Muscle layer of colon (tissue), 2 donors: Measurements from ENCODE around the gene KAT5.
"Not testable (repeated sequence)": the region's sequence is repeated elsewhere in the genome, so short reads cannot be mapped to it uniquely, and the experiment has no call there.

ENCODE experiments used
- H3K27ac ChIP-seq: one replicate; pipeline ENCODE4 v1.7.0; 2013; ENCODE audit warnings: low read depth, mild to moderate bottlenecking, low read length, moderate library complexity
- H3K27me3 ChIP-seq, 2 donors: one replicate each; pipeline ENCODE4 v1.7.0; 2013; ENCODE audit warnings: low read length in 2 of 2, mild to moderate bottlenecking in 2 of 2; ENCODE audit not compliant: insufficient read depth in 2 of 2, control insufficient read depth in 1 of 2
- H3K36me3 ChIP-seq: one replicate; pipeline ENCODE4 v1.7.0; 2013; ENCODE audit warnings: mild to moderate bottlenecking, low read length; ENCODE audit not compliant: insufficient read depth
- H3K4me1 ChIP-seq: one replicate; pipeline ENCODE4 v1.7.0; 2013; ENCODE audit warnings: mild to moderate bottlenecking, low read length; ENCODE audit not compliant: insufficient read depth
- H3K4me3 ChIP-seq, 2 donors: one replicate each; pipeline ENCODE4 v1.7.0; 2013; ENCODE audit warnings: low read length in 2 of 2, low read depth in 1 of 2, mild to moderate bottlenecking in 1 of 2, moderate library complexity in 1 of 2
- H3K9ac ChIP-seq: one replicate; pipeline ENCODE4 v1.7.0; 2013; ENCODE audit warnings: low read length
- H3K9me3 ChIP-seq: one replicate; pipeline ENCODE4 v1.7.0; 2013; ENCODE audit warnings: mild to moderate bottlenecking, low read length
- donor health status: abdominal sarcoma.
- donor health status: Adenocarcinoma of cecum.

Gene KAT5

DNA sequence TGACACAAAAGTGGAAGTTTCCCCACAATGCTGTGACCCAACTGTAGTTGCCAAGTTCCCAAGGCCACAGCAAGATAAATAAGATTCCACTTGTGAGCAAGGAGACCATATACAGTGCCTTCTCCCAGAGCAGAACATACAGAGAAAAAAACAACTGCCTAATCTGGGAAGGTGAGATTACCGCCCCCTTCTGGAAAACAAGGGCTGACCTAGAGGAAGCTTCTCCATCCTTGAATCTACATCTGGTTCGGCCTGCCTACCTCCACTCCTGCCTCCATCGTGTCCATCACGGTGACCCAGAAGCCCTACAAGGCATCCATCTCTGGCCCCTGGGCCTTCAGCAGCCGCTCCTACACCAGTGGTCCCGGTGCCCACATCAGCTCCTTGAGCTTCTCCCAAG is 14.6 kb downstream of the KAT5 start:
- Histone ChIP-seq H3K27me3 (no peaks in the 10 kb centered on the region), H3K4me3 (no peak overlapping the region), H3K27ac (no peak overlapping the region), H3K9ac (no peak overlapping the region), H3K9me3 (no peaks in the 10 kb centered on the region), H3K4me1 (no peaks in the 10 kb centered on the region), H3K36me3 (no peaks in the 10 kb centered on the region)

DNA sequence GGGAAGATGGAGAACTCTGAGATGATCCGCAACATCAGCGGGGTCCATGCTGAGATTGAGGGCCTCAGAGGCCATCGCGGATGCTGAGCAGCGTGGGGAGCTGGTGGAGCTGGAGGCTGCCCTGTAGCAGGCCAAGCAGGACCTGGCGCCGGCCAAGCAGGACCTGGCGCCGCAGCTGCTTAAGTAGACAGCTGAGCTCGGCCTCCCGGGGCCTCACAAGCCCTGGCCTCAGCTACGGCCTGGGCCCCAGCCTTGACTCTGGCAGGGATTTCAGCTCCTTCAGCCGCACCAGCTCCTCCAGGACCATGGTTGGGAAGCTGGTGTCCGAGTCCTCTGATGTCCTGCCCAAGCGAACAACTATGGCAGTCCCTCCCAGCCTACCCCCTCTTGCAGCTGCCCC is 15.8 kb downstream of the KAT5 start:
- Histone ChIP-seq H3K27me3 (no peaks in the 10 kb centered on the region), H3K9me3 (no peaks in the 10 kb centered on the region), H3K36me3 (no peaks in the 10 kb centered on the region), H3K4me1 (no peaks in the 10 kb centered on the region), H3K27ac (no peak overlapping the region), H3K4me3 (no peak overlapping the region), H3K9ac (no peak overlapping the region)

DNA sequence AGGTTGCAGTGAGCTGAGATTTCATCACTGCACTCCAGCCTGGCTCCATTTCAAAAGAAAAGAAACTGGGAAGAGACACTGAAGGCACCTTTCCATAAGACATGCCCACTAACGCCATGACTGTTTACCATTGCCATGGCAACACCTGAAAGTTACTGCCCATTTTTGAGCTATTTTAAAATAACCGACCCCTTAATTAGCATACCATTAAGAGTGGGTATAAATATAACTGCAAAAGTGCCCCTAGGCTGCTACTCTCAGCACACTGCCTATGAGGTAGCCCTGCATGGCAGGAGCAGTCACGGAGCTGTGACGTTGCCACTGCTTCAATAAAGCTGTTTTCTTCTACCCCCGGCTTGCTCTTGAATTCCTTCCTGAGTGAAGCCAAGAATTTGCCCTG is 18.4 kb downstream of the KAT5 start:
- no peaks in the 10 kb centered on the region for H3K27me3 ChIP-seq
- H3K4me1 ChIP-seq: no peaks in the 10 kb centered on the region
- H3K27ac ChIP-seq: no peak overlapping the region
- H3K9ac ChIP-seq: no peak overlapping the region
- H3K4me3 ChIP-seq: no peak overlapping the region
- H3K9me3 ChIP-seq: no peaks in the 10 kb centered on the region
- no peaks in the 10 kb centered on the region for H3K36me3 ChIP-seq

DNA sequence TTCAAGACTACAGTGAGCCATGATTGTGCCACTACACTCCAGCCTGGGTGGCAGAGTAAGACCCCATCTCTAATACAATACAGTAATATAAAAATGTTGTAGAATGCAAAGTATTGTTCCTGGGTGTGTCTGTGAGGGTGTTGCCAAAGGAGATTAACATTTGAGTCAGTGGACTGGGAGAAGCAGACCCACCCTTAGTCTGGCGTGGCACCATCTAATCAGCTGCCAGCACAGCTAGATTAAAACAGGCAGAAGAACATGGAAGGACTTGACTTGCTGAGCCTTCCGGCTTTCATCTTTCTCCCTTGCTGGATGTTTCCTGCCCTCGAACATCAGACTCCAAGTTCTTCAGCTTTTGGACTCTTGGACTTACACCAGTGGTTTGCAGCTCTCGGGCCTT is 23.1 kb downstream of the KAT5 start:
- H3K27me3 ChIP-seq, H3K9me3 ChIP-seq, H3K36me3 ChIP-seq, H3K4me3 ChIP-seq, H3K9ac ChIP-seq, H3K4me1 ChIP-seq, H3K27ac ChIP-seq: not testable (repeated sequence)

DNA sequence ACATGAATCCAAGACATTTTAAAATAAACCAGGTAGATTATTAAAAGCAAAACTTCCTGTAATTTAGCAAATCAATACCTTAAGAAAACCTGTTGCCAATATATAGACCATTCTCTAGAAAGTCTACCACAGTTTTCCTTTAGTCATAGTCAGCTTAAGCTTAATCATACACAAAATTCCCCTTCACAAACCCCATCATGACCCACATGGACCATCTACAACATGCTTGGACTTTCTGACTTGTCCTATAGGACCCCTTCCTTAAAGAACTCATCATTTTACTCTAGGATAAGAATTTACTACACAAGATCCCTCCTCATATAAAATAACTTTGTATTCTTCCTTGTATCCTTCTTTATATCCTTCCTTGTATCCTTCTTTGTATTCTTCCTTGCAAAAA is 24.8 kb downstream of the KAT5 start:
- no peaks in the 10 kb centered on the region for H3K4me1 ChIP-seq

DNA sequence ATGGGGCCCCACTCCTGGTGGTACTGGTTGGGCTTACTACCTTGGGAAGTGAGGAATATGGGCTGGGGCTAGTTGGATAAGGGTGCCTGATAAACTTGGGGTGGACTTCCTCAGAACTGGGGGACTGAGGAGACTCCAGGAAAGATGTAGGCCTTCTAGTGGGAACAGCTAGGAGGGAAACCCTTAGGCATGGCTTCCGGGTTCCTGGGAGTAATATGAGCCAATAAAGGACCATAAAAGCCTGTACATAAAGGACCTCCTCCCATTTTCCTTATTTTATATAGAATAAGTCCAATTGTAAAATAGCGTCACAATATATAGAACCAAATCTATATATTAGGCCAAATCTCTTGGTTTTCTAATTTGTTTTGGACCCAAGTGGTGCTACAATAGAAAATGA is 27.0 kb downstream of the KAT5 start:
- Histone ChIP-seq H3K4me3 (no peak overlapping the region), H3K27me3 (no peaks in the 10 kb centered on the region), H3K4me1 (no peaks in the 10 kb centered on the region), H3K27ac (no peak overlapping the region), H3K36me3 (no peaks in the 10 kb centered on the region), H3K9me3 (no peaks in the 10 kb centered on the region), H3K9ac (no peak overlapping the region)

More for the DNA sequence above, 24.8 kb downstream of the KAT5 start:
- H3K9ac ChIP-seq: no peak overlapping the region
- H3K27me3 ChIP-seq: no peaks in the 10 kb centered on the region
- H3K27ac ChIP-seq: no peak overlapping the region
- H3K36me3 ChIP-seq: no peaks in the 10 kb centered on the region
- no peak overlapping the region for H3K4me3 ChIP-seq
- no peaks in the 10 kb centered on the region for H3K9me3 ChIP-seq

DNA sequence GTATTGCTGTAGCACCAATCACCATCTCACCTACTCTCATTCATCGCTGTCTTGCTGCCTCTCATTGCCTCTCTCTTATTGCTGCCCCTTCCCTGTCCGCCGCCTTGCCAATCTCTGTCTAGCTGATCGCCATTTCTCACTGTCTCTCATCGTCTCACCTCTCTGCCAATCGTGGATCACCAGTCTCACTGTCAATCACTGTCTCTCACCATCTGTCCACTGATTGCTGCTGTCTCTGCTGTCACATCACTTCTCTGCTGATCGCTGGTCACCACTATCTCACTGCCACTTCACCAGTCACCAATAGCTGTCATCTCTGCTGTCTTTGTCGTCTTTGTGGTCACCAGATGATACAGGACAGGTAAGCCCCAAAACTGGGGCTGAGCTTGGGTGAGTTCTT is 29.1 kb downstream of the KAT5 start:
- Histone ChIP-seq H3K9me3 (no peaks in the 10 kb centered on the region), H3K27me3 (no peaks in the 10 kb centered on the region), H3K4me3 (no peak overlapping the region), H3K9ac (no peak overlapping the region), H3K4me1 (no peaks in the 10 kb centered on the region), H3K36me3 (no peaks in the 10 kb centered on the region), H3K27ac (no peak overlapping the region)

DNA sequence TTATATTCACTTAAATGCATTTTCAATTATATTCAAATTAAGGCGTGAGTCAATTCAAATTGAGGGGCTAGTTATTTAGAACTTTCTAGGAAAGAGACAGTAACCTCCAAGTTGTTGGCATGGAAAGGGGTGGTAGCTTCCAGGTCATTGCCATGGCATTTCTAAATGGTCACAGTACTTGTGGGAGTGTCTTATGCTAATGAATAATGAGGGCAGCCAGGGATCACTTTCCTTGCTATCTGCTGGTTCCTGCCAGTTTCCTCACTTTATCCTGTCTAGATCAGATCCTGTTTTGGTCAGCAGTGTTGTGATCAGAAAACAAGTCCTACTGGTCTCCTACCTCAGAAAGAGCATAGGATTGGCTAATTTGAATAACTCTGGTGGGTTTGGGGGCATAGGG is 30.3 kb downstream of the KAT5 start:
- Histone ChIP-seq H3K4me1 (no peaks in the 10 kb centered on the region), H3K27me3 (no peaks in the 10 kb centered on the region), H3K9ac (no peak overlapping the region), H3K27ac (no peak overlapping the region), H3K36me3 (no peaks in the 10 kb centered on the region), H3K9me3 (no peaks in the 10 kb centered on the region), H3K4me3 (no peak overlapping the region)

DNA sequence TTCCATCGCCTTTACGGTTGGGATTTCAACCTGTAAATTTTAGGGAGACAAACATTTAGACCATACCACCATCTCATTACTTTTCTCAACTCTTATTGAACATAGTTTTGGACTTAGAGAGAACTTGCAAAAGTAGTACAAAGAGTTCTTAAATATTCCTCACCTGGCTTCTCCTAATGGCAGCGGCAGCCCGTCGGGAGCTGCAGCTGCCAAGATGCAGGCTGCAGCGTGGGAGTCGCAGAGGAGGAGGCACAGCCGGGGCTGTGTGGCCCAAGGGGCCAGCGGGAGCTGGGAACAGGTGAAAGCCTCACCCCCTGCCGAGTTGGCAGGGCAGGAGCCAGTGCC is 31.6 kb downstream of the KAT5 start:
- Histone ChIP-seq H3K27me3 (no peaks in the 10 kb centered on the region), H3K4me3 (no peak overlapping the region), H3K9ac (no peak overlapping the region), H3K27ac (no peak overlapping the region), H3K36me3 (no peaks in the 10 kb centered on the region), H3K9me3 (no peaks in the 10 kb centered on the region), H3K4me1 (no peaks in the 10 kb centered on the region)

DNA sequence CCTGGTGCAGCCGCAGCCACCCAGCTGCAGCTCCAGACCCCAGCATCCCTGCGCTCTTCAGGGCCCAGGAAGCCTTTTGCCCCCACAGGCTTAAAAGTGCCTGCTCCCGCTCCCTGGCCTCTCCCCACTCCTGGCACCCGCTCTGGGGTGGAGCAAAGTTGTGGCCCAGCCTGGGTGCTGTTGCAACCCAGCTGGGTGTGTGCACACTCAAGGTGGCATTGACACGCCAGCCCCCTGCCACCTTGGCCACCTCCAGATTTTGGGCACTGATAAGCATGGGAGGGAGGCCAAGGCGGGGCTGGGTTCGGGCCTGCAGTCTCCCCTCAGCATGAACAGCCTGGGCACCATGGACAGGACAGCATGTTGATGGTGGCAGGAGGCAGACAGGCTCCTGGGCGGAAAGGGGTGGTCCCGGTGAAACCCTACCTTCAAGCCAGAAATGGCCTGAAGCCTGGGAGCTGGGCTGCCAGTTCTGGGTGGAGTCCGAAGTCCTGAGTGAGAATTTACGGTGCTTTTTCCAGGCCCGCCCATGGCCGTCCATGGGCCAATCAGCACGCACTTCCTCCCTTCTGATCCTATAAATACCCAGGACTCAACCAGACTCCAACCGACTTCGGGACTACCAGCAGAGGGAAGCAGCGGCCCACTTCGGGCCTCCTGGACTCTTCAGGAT is 32.1 kb downstream of the KAT5 start:
- Histone ChIP-seq H3K9me3 (no peaks in the 10 kb centered on the region), H3K9ac (no peak overlapping the region), H3K36me3 (no peaks in the 10 kb centered on the region), H3K4me1 (no peaks in the 10 kb centered on the region), H3K27ac (no peak overlapping the region), H3K27me3 (no peaks in the 10 kb centered on the region), H3K4me3 (no peak overlapping the region)

DNA sequence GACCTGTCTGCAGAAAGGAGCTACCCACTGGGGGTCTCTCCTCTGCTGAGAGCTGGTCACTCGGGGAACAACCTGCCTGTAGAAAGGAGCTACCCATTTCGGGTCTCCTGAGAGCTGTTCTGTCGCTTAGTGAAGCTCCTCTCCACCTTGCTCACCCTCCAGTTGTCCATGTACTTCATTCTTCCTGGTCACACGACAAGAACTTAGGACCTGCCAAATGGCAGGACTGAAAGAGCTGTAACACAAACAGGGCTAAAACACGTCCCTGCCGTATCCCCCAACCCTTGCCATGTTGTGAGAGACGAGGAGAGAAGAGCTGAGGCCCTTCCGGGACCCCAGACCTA is 32.6 kb downstream of the KAT5 start:
- Histone ChIP-seq H3K4me3 (no peak overlapping the region), H3K9ac (no peak overlapping the region), H3K27ac (no peak overlapping the region), H3K36me3 (no peaks in the 10 kb centered on the region), H3K9me3 (no peaks in the 10 kb centered on the region), H3K4me1 (no peaks in the 10 kb centered on the region), H3K27me3 (no peaks in the 10 kb centered on the region)

DNA sequence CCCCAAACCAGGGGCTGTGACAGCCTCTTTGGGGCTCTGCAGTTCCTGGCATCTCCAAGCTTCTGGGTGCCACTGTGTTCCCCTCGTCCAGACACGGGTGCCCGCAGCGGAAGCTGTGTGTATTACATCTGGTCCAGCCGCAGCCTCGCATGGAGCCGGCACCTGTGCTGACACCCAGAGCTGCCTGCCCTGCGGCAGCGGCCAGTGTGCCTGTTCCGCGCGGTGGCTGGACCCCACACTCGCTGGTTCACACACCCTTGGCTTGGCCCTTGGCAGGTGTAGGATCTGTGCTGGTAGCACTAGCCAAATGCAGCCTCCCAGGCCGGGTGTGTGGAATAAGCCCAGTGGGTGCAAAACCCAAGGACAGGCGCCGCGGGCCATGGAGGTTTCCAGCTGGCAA is 33.0 kb downstream of the KAT5 start:
- no peaks in the 10 kb centered on the region for H3K27me3 ChIP-seq
- H3K9me3 ChIP-seq: no peaks in the 10 kb centered on the region
- no peaks in the 10 kb centered on the region for H3K36me3 ChIP-seq
- H3K9ac ChIP-seq: no peak overlapping the region
- H3K27ac ChIP-seq: no peak overlapping the region
- H3K4me3 ChIP-seq: no peak overlapping the region
- no peaks in the 10 kb centered on the region for H3K4me1 ChIP-seq
